Trophoblast cell (in vitro differentiated cells and primary cell): Measurements from ENCODE around the gene RNF150. TPM values are rescaled to one million over a fixed set of nuclear protein-coding genes. Genes with fewer than 3 reads are reported as not detected.

ENCODE experiments used
- DNase-seq, 2 donors: peaks; one replicate each; pipeline ENCODE4 v3.0.0-alpha.2; 2016
- H2AFZ ChIP-seq: 2 replicates; pipeline ENCODE4 v1.6.1; 2013; ENCODE audit warnings: low read length, moderate library complexity, mild to moderate bottlenecking; ENCODE audit not compliant: insufficient read depth, poor library complexity
- H2AK5ac ChIP-seq: 2 replicates; pipeline ENCODE4 v1.6.1; 2013; ENCODE audit warnings: mild to moderate bottlenecking, low read length
- H2BK120ac ChIP-seq: 2 replicates; pipeline ENCODE4 v1.6.1; 2013; ENCODE audit warnings: low read length, mild to moderate bottlenecking, moderate library complexity; ENCODE audit not compliant: insufficient read depth, poor library complexity
- H2BK12ac ChIP-seq: 2 replicates; pipeline ENCODE4 v1.6.1; 2013; ENCODE audit warnings: mild to moderate bottlenecking, low read length, moderate library complexity
- H2BK5ac ChIP-seq: 2 replicates; pipeline ENCODE4 v1.6.1; 2013; ENCODE audit warnings: low read length, low read depth, moderate library complexity, mild to moderate bottlenecking; ENCODE audit not compliant: poor library complexity
- H3K14ac ChIP-seq: 2 replicates; pipeline ENCODE4 v1.6.1; 2013; ENCODE audit warnings: mild to moderate bottlenecking, low read length
- H3K18ac ChIP-seq: 2 replicates; pipeline ENCODE4 v1.6.1; 2013; ENCODE audit warnings: mild to moderate bottlenecking, low read length
- H3K23ac ChIP-seq: 2 replicates; pipeline ENCODE4 v1.6.1; 2013; ENCODE audit warnings: low read length
- H3K27ac ChIP-seq: 2 replicates; pipeline ENCODE4 v1.5.1; 2013; ENCODE audit warnings: low read depth, mild to moderate bottlenecking, inconsistent platforms, low read length, moderate library complexity
- H3K27me3 ChIP-seq: 2 replicates; pipeline ENCODE4 v1.6.1; 2013; ENCODE audit warnings: inconsistent platforms, mild to moderate bottlenecking, low read length, moderate library complexity; ENCODE audit not compliant: insufficient read depth
- H3K36me3 ChIP-seq, 2 experiments: 1 replicate in 1 of 2; 2 replicates in 1 of 2; pipeline ENCODE4 v1.6.1; 2013; ENCODE audit warnings: low read length in 2 of 2, mild to moderate bottlenecking in 2 of 2, moderate library complexity in 1 of 2; ENCODE audit not compliant: insufficient read depth in 2 of 2, control insufficient read depth in 1 of 2
- H3K4ac ChIP-seq: 2 replicates; pipeline ENCODE4 v1.6.1; 2013; ENCODE audit warnings: low read depth, mild to moderate bottlenecking, low read length, moderate library complexity
- H3K4me1 ChIP-seq, 2 experiments: 1 replicate in 1 of 2; 2 replicates in 1 of 2; pipeline ENCODE4 v1.6.1; 2013; ENCODE audit warnings: low read length in 2 of 2, mild to moderate bottlenecking in 2 of 2, moderate library complexity in 1 of 2; ENCODE audit not compliant: insufficient read depth in 2 of 2, control insufficient read depth in 1 of 2
- H3K4me2 ChIP-seq: 2 replicates; pipeline ENCODE4 v1.6.1; 2013; ENCODE audit warnings: inconsistent platforms, mild to moderate bottlenecking, low read length, moderate library complexity
- H3K4me3 ChIP-seq: 2 replicates; pipeline ENCODE4 v1.5.1; 2013; ENCODE audit warnings: mild to moderate bottlenecking, low read depth, low read length, inconsistent platforms
- H3K79me1 ChIP-seq: one replicate; pipeline ENCODE4 v1.6.1; 2013; ENCODE audit warnings: low read length
- H3K79me2 ChIP-seq: 2 replicates; pipeline ENCODE4 v1.6.1; 2013; ENCODE audit warnings: low read length, mild to moderate bottlenecking; ENCODE audit not compliant: control insufficient read depth, insufficient read depth, poor library complexity
- H3K9ac ChIP-seq: 2 replicates; pipeline ENCODE4 v1.6.1; 2013; ENCODE audit warnings: mild to moderate bottlenecking, low read length
- H3K9me3 ChIP-seq: 2 replicates; pipeline ENCODE4 v1.6.1; 2013; ENCODE audit warnings: low read depth, mild to moderate bottlenecking, control low read depth, inconsistent platforms, low read length; ENCODE audit not compliant: insufficient read depth
- H4K12ac ChIP-seq: 2 replicates; pipeline ENCODE4 v1.6.1; 2013; ENCODE audit warnings: low read depth, mild to moderate bottlenecking, low read length, moderate library complexity
- H4K8ac ChIP-seq: 2 replicates; pipeline ENCODE4 v1.6.1; 2013; ENCODE audit warnings: low read depth, mild to moderate bottlenecking, low read length, moderate library complexity
- H4K91ac ChIP-seq: one replicate; pipeline ENCODE4 v1.6.1; 2013; ENCODE audit warnings: low read depth, mild to moderate bottlenecking, low read length, moderate library complexity
- WGBS: extraction: QIAGEN DNeasy Blood & Tissue Kit; methylation state at CpG from one replicate; pipeline ENCODE4 v1.1.7; 2013; ENCODE audit warnings: missing lambda C conversion rate; ENCODE audit not compliant: insufficient read length, insufficient coverage; ENCODE audit errors: extremely low coverage; 5-methylcytosine and 5-hydroxymethylcytosine counted together
- polyA plus RNA-seq: library from polyadenylated mRNA; stranded (reverse); fragments of 200-250 nt; gene quantifications from 2 replicates; pipeline ENCODE4 v1.2.3, GENCODE V29; 2013

Gene RNF150
- 0.49 and 0.52 TPM in 2 replicates for polyA plus RNA-seq

GRCh38 chr4:141133146-141133998, at the start of gene RNF150:
Gene RNF150, minus strand, starts transcription at chr4:141133469.
- Histone ChIP-seq H3K4me2 (peak within 1 kb of the TSS; percentile 86), H2BK12ac (no peak within 1 kb of the TSS), H3K9me3 (no peaks in the 10 kb centered on the region), H3K79me2 (no peaks in the 10 kb centered on the region), H2AFZ (peak within 1 kb of the TSS; percentile 95), H3K79me1 (no peaks in the 10 kb centered on the region), H3K18ac (no peak within 1 kb of the TSS), H3K4ac (no peak within 1 kb of the TSS), H2BK5ac (no peak within 1 kb of the TSS), H3K27me3 (peaks cover 17% of the 10 kb centered on the region), H3K4me3 (peak within 1 kb of the TSS; percentile 81), H3K36me3 (no peaks in the 10 kb centered on the region), H2AK5ac (no peak within 1 kb of the TSS), H4K91ac (no peak within 1 kb of the TSS), H2BK120ac (no peak within 1 kb of the TSS), H3K9ac (no peak within 1 kb of the TSS), H4K12ac (peak within 1 kb of the TSS; percentile 31), H3K14ac (no peak within 1 kb of the TSS), H4K8ac (peak within 1 kb of the TSS; percentile 37), H3K4me1 (peaks cover 0 to 8% of the 10 kb centered on the region in 2 experiments), H3K23ac (no peak within 1 kb of the TSS), H3K27ac (no peak within 1 kb of the TSS)
- DNase-seq = peak; percentile 49 to 80
- no CpG with 5 or more reads among the region's 50 CpGs for WGBS

DNA sequence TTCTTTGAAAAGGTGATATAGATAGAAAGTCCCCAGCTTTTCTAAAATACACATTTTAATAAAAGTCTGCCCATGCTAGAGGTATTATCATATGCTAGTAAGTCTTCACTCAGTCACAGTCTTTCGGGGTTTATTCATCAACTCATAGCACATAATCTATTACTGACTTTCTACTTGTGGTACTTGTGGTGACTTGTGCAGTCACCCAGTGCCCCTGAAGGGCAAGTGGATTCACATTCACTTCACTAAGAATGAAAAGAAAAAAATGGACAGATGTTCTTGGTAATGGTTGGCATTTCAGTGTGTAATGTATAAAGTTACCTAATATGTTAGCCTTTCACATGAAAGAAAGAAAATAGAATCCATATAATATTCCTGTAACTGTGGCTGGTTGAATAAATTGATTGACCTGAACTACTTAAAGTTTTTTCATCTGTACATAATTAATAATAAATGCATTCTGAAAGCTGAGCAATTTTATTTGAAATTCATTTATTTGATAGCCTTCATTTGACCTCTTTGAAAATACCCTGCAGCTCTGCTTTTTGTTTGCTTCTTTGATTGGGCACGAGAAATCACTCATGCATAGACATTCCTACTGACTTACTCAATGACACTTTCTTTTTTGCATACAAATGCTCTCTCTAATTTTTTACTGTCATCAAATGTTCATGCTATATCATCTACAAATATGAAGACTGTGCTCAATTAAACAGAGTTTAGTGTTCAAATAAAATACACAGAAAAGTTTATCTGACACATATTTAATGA, 47.9 kb upstream of the RNF150 start:
- Histone ChIP-seq H4K91ac (no peak overlapping the region), H2AK5ac (no peak overlapping the region), H3K14ac (no peak overlapping the region), H3K9me3 (no peaks in the 10 kb centered on the region), H3K4me2 (no peak overlapping the region), H3K4ac (no peak overlapping the region), H3K36me3 (no peaks in the 10 kb centered on the region), H2BK12ac (no peak overlapping the region), H2AFZ (no peak overlapping the region), H3K9ac (no peak overlapping the region), H3K4me1 (no peaks in the 10 kb centered on the region), H3K27me3 (no peaks in the 10 kb centered on the region), H2BK5ac (no peak overlapping the region), H3K79me2 (no peaks in the 10 kb centered on the region), H3K18ac (no peak overlapping the region), H2BK120ac (no peak overlapping the region), H4K12ac (no peak overlapping the region), H3K79me1 (no peaks in the 10 kb centered on the region), H3K27ac (no peak overlapping the region), H3K23ac (no peak overlapping the region), H4K8ac (no peak overlapping the region), H3K4me3 (no peak overlapping the region)
- no CpG with 5 or more reads among the region's 2 CpGs for WGBS
- DNase-seq = no peak

DNA sequence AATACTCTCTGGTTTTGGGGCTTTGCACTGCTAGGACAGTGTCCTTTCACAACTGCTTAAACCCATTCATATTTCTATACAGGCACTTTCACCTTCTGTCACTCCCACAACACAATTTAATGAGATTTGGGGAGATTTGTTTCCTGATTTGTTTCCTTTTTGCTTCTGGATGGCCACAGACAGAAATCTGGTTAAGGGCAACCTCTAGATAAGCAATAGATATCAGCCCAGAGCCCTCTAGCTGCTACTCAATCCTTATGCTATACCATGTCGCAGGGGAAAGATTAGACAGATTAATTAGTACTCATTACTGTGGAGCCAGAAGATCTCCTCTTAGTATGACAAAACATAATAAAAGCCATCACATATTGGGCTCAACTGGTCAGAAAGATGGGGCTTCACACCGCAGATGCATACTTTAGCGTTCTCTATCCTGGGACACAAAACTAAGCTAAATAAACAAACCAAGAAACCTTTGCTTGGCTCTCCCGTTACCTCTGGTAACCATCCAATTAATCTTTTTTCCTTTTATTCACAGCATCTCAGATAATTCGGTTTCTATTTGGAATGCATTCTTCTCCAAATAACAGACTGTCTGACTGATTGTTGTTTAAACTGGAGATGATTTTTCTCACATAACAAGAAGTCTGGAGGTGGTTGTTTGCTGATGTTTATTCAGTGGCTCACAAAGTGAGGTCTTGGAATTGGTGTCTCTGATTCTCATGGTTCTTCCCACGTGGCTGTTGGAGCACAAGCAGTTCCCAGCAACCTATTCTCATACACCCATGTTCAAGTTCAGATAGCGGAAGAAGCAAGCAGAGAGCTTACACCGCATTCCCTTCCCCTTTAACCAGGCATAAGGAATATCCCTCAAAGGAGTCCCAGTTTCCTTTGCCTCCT, 46.5 kb upstream of the RNF150 start:
- no peaks in the 10 kb centered on the region for H3K36me3 ChIP-seq
- H3K4me3 ChIP-seq = no peak overlapping the region
- no peaks in the 10 kb centered on the region for H3K9me3 ChIP-seq

GRCh38 chr4:141177171-141177570, 43.9 kb upstream of the RNF150 start:
- H3K18ac ChIP-seq = no peak overlapping the region
- H4K12ac ChIP-seq = no peak overlapping the region
- H2BK5ac ChIP-seq = no peak overlapping the region
- H3K9me3 ChIP-seq = no peaks in the 10 kb centered on the region
- no peak overlapping the region for H3K4ac ChIP-seq
- H2BK120ac ChIP-seq = no peak overlapping the region
- H3K36me3 ChIP-seq = no peaks in the 10 kb centered on the region
- H4K91ac ChIP-seq = no peak overlapping the region
- no peak overlapping the region for H4K8ac ChIP-seq
- WGBS = no CpG with 5 or more reads among the region's 1 CpG
- H3K27me3 ChIP-seq = no peaks in the 10 kb centered on the region
- H3K79me1 ChIP-seq = no peaks in the 10 kb centered on the region
- H3K4me3 ChIP-seq = no peak overlapping the region
- no peak overlapping the region for H3K27ac ChIP-seq
- no peak overlapping the region for H2AFZ ChIP-seq
- no peaks in the 10 kb centered on the region for H3K79me2 ChIP-seq
- no peak overlapping the region for H3K14ac ChIP-seq
- no peak overlapping the region for H2BK12ac ChIP-seq
- no peak overlapping the region for H2AK5ac ChIP-seq
- no peaks in the 10 kb centered on the region for H3K4me1 ChIP-seq
- no peak overlapping the region for H3K4me2 ChIP-seq
- H3K23ac ChIP-seq = no peak overlapping the region
- no peak overlapping the region for H3K9ac ChIP-seq
- DNase-seq = peak in 1 of 2 donors; percentile 10

More for the DNA sequence above, 46.5 kb upstream of the RNF150 start:
- Histone ChIP-seq H2AFZ (no peak overlapping the region), H3K4me2 (no peak overlapping the region), H3K79me2 (no peaks in the 10 kb centered on the region), H2AK5ac (no peak overlapping the region), H3K9ac (no peak overlapping the region), H3K4me1 (no peaks in the 10 kb centered on the region), H3K27ac (no peak overlapping the region), H3K14ac (no peak overlapping the region), H2BK120ac (no peak overlapping the region), H3K27me3 (no peaks in the 10 kb centered on the region), H3K4ac (no peak overlapping the region), H2BK5ac (no peak overlapping the region), H3K23ac (no peak overlapping the region), H4K12ac (no peak overlapping the region), H3K18ac (no peak overlapping the region), H3K79me1 (no peaks in the 10 kb centered on the region), H4K8ac (no peak overlapping the region), H4K91ac (no peak overlapping the region), H2BK12ac (no peak overlapping the region)
- no CpG with 5 or more reads among the region's 8 CpGs for WGBS
- no peak for DNase-seq
